ENCODE measurements around the gene XRCC2.
"Not testable (repeated sequence)": the region's sequence is repeated elsewhere in the genome, so short reads cannot be mapped to it uniquely, and the experiment has no call there.

The XRCC2 gene

DNA sequence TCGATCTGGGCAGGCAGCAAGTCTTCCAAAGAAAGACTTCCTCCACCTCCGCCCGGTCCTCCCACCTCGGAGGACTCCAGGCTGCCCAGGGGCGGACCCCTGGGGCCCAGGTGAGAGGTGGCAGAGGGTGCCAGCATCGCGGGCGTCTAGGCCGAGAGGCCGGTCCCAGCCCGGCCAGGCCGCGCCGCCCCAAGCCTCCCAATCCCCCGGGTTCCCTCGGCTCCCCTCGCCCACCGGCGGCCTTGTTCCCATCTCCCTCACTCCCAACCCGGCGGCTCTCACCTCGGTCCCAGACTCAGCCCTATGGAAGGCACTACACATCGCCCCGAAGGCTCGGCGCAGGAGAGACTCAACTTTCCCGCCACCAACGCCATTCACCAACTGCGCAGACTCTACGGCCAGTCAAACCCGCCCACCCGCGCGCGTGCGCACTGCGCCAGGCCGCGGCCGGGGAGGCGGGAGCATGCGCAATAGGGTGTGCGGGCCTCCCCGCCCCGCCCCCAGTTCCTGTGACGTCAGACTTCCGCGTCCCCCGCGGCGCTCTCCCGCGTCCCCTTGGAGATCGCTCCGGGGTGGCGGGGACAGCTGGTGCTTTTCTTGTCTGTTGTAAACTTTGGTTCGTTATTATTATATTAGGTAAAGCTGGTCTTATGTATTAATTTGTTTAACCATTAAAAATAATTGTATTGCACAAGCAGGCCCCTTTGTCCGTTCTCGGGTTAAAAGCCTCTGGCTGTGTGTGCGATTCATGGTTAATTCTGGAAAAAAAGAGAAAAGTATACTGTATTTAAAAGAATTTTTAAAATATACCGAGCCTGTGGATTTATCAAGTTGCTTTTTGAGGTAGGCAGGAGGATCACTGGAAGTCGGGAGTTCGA lies at the start of gene XRCC2:
Gene XRCC2 (minus strand): TSS at position 383 of the 878 bp plus-strand sequence. CDS start 62 bp downstream, at position 321.
- in situ Hi-C loops (cut with MboI; ENCODE audit: low sequenced_read_pairs), result no loop called here

DNA sequence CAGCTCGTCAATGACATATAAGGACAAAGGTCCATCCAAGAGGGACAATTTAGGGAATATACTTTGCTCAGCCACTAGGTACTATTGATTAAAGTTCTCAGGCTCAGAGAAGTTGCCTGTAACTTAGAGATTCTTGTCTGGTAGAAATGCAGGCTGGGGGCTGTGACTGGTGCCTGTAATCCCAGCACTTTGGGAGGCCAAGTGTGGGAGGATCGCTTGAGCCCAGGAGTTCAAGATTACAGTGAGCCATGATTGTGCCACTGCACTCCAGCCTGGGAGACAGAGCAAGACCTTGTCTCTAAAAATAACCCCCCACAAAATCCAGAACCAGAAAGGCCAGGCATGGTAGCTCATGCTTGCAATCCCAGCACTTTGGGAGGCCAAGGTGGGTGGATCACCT lies 47.4 kb upstream of the XRCC2 start:
- in situ Hi-C loops (cut with MboI; ENCODE audit: low sequenced_read_pairs), result loop anchor here (25.0 kb wide), 1 partner anchor 386 kb away; no protein-coding TSS in a partner anchor

DNA sequence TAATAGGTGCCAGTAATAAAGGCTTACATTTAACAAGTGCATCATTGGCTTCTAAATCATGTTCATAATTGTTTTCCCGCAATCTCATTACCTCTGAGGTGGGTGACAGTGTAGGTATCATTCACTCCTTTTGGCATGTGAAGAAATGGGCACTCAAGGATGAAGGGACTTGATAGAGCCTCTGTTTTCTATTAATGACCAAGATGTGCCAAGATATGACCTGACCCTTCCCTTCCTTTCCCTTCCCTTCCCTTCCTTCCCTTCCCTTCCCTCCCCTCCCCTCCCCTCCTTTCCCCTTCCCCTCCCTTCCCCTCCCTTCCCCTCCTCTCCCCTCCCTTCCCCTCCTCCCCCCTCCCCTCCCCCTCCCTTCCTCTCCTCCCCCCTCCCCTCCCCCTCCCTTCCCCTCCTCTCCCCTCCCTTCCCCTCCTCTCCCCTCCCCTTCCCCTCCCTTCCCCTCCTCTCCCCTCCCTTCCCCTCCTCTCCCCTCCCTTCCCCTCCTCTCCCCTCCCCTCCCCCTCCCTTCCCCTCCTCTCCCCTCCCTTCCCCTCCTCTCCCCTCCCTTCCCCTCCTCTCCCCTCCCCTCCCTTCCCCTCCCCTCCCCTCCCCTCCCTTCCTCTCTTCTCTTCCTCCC lies 36.6 kb upstream of the XRCC2 start:
- in situ Hi-C loops (cut with MboI; ENCODE audit: low sequenced_read_pairs), result loop anchor here (25.0 kb wide), 1 partner anchor 375 kb away; no protein-coding TSS in a partner anchor

DNA sequence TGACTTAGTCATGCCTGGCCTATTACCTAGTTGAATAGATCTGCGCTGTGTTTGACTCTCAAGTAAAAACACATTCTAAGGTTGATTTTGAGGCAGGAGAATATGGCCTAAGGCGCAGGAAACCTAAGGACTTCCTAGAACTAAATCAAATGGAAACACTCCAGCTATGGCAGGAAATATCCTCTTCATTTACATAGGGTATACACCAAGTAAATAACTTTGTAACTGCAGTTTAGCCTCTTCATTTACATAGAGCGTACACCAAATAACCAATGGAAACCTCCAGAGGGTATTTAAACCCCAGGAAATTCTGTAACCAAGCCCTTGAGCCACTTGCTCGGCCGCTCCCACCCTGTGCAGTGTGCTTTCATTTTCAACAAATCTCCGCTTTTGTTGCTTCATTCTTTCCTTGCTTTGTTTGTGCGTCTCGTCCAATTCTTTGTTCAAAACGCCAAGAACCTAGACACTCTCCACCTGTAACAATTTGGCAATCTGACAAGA lies 35.6 kb upstream of the XRCC2 start:
- in situ Hi-C loops (cut with MboI; ENCODE audit: low sequenced_read_pairs), result loop anchor here (25.0 kb wide), 1 partner anchor 374 kb away; no protein-coding TSS in a partner anchor

GRCh38 chr7:152710153-152710442 lies 34.2 kb upstream of the XRCC2 start:
- in situ Hi-C loops (cut with MboI; ENCODE audit: low sequenced_read_pairs), result loop anchor here (25.0 kb wide), 1 partner anchor 373 kb away; no protein-coding TSS in a partner anchor

DNA sequence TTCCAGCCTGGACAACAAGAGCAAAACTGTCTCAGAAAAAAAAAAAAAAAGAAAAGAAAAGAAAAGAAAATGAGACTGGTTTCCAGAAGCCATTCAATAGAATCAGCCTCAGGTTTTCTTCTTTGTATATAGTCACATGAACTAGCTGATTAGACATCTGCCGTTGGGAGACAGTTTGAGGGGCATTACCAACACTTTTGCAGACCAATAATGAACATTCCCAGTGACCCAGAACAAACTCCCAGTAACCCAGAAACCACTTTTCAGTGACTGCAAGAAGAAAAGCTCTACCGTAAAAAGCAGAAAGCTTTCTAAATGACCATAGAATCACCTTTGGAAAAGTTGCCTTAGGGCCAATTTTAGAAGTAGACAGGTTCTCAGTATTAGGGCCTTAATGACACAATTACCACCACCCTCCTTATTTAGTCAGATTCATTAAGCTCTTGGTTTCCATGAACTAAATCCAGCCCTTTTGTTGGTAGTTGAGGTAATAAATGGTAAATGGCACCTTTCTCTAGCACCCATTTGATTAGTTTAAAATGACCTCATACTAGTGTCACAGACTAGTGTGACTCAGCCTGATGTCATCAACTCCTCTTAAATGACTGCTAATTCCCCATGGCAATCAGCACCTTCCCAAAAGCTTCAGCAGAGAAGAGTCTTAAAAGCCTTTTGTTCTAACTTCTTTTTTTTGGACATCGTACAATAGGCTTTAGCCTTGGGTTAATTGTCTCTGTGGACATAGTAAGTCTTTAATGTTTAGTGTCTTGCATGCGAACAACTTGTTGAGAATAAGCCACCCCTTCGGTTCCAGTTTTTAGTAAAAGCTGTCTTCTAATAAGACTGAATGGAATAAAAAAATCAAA lies 33.6 kb upstream of the XRCC2 start:
- in situ Hi-C loops (cut with MboI; ENCODE audit: low sequenced_read_pairs), result loop anchor here (25.0 kb wide), 1 partner anchor 372 kb away; no protein-coding TSS in a partner anchor

- in situ Hi-C loops (cut with MboI; ENCODE audit: low sequenced_read_pairs), result loop anchor here (25.0 kb wide), 1 partner anchor 368 kb away; no protein-coding TSS in a partner anchor
Measured at GRCh38 chr7:152704796-152705384, 28.9 kb upstream of the XRCC2 start.

DNA sequence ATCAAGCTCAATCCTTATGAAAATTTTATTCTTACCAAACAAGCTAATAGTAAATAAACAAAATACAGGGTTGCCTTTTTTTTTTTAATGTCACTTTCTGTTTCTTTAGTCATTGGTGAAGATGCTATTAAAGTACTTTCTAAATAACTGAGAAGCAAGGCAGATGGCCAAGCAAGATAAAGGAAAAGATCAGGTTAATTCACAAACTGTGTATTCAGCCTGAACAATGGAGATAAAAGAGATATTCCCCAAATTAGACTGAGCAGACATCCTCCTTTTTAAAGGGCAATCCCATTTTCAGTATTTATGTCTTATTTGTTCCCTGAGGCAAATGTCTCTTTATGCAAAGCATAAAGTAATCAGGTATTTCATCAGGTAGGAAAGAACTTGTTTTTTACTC lies 23.1 kb upstream of the XRCC2 start:
- in situ Hi-C loops (cut with MboI; ENCODE audit: low sequenced_read_pairs), result no loop called here

DNA sequence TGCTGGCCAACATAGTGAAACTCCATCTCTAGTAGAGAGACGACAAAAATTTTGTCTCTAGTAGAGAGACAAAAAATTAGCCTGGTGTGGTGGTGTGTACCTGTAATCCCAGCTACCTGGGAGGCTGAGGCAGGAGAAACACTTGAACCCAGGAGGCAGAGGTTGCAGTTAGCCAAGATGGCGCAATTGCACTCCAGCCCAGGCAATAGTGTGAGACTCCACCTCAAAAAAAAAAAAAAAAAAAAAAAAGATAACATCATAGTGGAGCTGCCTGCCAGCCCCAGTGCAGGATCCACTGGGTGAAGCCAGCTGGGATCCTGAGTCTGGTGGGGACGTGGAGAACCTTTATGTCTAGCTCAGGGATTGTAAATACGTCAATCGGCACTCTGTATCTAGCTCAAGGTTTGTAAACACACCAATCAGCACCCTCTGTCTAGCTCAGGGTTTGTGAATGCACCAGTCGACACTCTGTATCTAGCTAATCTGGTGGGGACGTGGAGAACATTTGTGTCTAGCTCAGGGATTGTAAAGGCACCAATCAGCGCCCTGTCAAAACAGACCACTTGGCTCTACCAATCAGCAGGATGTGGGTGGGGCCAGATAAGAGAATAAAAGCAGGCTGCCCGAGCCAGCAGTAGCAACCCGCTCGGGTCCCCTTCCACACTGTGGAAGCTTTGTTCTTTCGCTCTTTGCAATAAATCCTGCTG lies 21.5 kb upstream of the XRCC2 start:
- in situ Hi-C loops (cut with MboI; ENCODE audit: low sequenced_read_pairs), result not testable (repeated sequence)

DNA sequence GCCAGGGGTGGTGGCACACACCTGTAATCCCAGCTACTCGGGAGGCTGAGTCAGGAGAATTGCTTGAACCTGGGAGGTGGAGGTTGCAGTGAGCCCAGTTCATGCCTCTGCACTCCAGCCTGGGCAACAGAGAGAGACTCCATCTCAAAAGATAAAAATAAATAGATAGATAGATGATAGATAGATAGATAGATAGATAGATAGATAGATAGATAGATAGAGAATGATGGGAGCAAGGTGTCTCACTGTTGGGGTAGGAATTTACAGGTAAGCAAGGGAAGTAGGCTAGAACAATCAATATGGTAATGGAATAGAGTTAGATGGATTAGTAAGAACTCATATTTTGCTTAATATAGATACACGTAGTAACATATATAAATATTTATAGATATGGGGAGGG lies 16.3 kb upstream of the XRCC2 start:
- in situ Hi-C loops (cut with MboI; ENCODE audit: low sequenced_read_pairs), result not testable (repeated sequence)

- in situ Hi-C loops (cut with MboI; ENCODE audit: low sequenced_read_pairs), result no loop called here
Measured at GRCh38 chr7:152683297-152683696, 7.4 kb upstream of the XRCC2 start.

- in situ Hi-C loops (cut with MboI; ENCODE audit: low sequenced_read_pairs), result no loop called here
Measured at GRCh38 chr7:152677808-152678670, 2.1 kb upstream of the XRCC2 start.

- in situ Hi-C loops (cut with MboI; ENCODE audit: low sequenced_read_pairs), result no loop called here
Measured at GRCh38 chr7:152674860-152675758, 832 bp downstream of the XRCC2 start.

GRCh38 chr7:152673897-152674296 lies 2.0 kb downstream of the XRCC2 start:
- in situ Hi-C loops (cut with MboI; ENCODE audit: low sequenced_read_pairs), result no loop called here

DNA sequence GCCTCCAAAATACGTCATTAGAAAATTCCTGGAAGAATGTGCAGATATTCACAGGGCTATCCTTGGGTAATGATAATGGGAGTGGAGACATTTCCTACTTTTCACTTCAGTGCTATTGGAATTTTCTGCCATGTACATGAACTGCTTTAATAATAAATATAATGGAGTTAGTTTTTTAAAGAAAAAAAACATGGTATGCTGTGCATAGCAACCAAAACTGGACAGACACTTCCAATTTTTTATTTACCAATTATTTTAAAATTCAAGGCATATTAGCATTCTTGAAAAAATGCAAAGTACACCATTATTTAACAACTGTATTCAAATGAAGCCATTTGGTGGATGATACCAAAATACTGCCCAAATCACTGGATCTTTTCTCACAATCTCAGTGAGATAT lies 3.3 kb downstream of the XRCC2 start:
- in situ Hi-C loops (cut with MboI; ENCODE audit: low sequenced_read_pairs), result no loop called here

DNA sequence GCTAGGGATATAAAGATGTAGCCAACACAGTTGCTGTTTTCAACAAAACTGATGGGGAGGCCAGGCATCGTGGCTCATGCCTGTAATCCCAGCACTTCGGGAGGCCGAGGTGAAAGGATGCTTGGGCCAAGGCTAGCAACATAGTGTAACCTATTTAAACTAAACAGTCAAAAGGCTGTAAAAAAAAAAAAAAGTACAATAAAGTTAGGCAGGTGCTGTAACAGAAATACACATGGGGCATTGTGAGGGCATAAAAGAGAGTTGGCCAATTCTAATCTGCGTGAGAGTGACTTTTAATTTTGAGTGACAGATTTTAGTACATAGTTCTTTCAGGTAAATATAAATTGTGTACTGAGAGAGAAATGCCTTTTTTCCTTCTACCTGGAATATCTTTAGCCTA lies 6.2 kb downstream of the XRCC2 start:
- in situ Hi-C loops (cut with MboI; ENCODE audit: low sequenced_read_pairs), result no loop called here

- in situ Hi-C loops (cut with MboI; ENCODE audit: low sequenced_read_pairs), result no loop called here
Measured at GRCh38 chr7:152668975-152669374, 7.0 kb downstream of the XRCC2 start.

DNA sequence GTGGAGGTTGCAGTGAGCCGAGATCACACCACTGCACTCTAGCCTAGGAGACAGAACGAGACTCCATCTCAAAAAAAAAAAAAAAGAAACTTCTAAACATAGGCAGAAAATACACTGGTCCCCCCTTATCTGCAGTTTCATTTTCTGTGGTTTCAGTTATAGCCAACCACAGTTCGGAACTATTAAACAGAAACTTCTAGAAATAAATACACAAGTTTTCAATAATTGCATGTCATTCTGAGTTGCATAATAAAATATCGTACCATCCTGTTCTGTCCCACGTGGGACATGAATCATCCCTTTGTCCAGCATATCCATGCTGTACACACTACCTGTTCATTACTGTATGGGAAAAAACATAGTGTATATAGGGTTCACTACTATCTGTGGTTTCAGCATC lies 8.0 kb downstream of the XRCC2 start:
- in situ Hi-C loops (cut with MboI; ENCODE audit: low sequenced_read_pairs), result no loop called here

All from HL-60/S4 treated with phorbol 12-myristate 13-acetate at 8.2 ng/mL for 4 days and 3 days (cell line).